BLaER1 treated with 17β-estradiol and CSF1 and Interleukin-3, amounts not matched to agents 10 nM and 100 nM (cell line): ENCODE results near the gene RNF187.

ENCODE experiments used
- H3K27ac ChIP-seq, 11 experiments: shearing (Covaris generic); formaldehyde crosslinking; 2 replicates each; pipeline ENCODE4 v1.8.1; 2022
- H3K27me3 ChIP-seq, 11 experiments: shearing (Covaris generic); formaldehyde crosslinking; 2 replicates each; pipeline ENCODE4 v1.8.1; 2022
- H3K36me3 ChIP-seq, 11 experiments: shearing (Covaris generic); formaldehyde crosslinking; 2 replicates each; pipeline ENCODE4 v1.8.1; 2022
- H3K4me1 ChIP-seq, 10 experiments: shearing (Covaris generic); formaldehyde crosslinking; 2 replicates each; pipeline ENCODE4 v1.8.1; 2022
- H3K4me2 ChIP-seq, 11 experiments: shearing (Covaris generic); formaldehyde crosslinking; 2 replicates each; pipeline ENCODE4 v1.8.1; 2022
- H3K4me3 ChIP-seq, 10 experiments: shearing (Covaris generic); formaldehyde crosslinking; 2 replicates each; pipeline ENCODE4 v1.8.1; 2022
- H3K9ac ChIP-seq, 11 experiments: shearing (Covaris generic); formaldehyde crosslinking; 2 replicates each; pipeline ENCODE4 v1.8.1; 2022
- H3K9me3 ChIP-seq, 11 experiments: shearing (Covaris generic); formaldehyde crosslinking; replicated peaks in 1 of 11; 2 replicates each; pipeline ENCODE4 v1.8.1; 2022
- H4K20me1 ChIP-seq, 11 experiments: shearing (Covaris generic); formaldehyde crosslinking; 2 replicates each; pipeline ENCODE4 v1.8.1; 2022
- Cebpa-rat ChIP-seq, 11 experiments: shearing (Covaris generic); IDR thresholded peaks; 2 replicates each; pipeline ENCODE4 v1.8.1; 2022

Gene RNF187

GRCh38 chr1:228488818-228489674, 1.9 kb downstream of the RNF187 start:
- H3K4me2 ChIP-seq: peak overlapping the region; percentile 94 to 100 (median 97)
- H3K27me3 ChIP-seq: no peaks in the 10 kb centered on the region
- peak overlapping the region in 6 of 11 experiments; percentile 93 to 98 (median 98); a peak in 9 of 22 replicates for H3K27ac ChIP-seq
- peaks cover 35 to 56% (median 44%) of the 10 kb centered on the region in 10 experiments for H3K4me1 ChIP-seq
- TF ChIP-seq Cebpa-rat (IDR thresholded peaks at IDR 0.05): no peak
- peak overlapping the region; percentile 90 to 96 (median 95) for H3K9ac ChIP-seq
- H3K9me3 ChIP-seq: no peaks in the 10 kb centered on the region
- H3K36me3 ChIP-seq: peaks cover 49 to 54% (median 50%) of the 10 kb centered on the region in 11 experiments
- peak overlapping the region; percentile 84 to 97 (median 91); a peak in 17 of 20 replicates for H3K4me3 ChIP-seq
- H4K20me1 ChIP-seq: peaks cover 15 to 61% (median 44%) of the 10 kb centered on the region in 11 experiments; a peak in 20 of 22 replicates

- Histone ChIP-seq H3K4me3 (0 out of 20 replicates have a peak overlapping the region, but pooled peaks of 1 of the 10 experiments have one; percentile 96), H3K4me1 (peaks cover 35 to 42% (median 38%) of the 10 kb centered on the region in 10 experiments), H3K9me3 (no peaks in the 10 kb centered on the region), H3K4me2 (peak overlapping the region; percentile 94 to 100 (median 97); a peak in 20 of 22 replicates), H3K27ac (peak overlapping the region in 4 of 11 experiments; percentile 22 to 59 (median 45); a peak in 5 of 22 replicates), H4K20me1 (peaks cover 15 to 65% (median 56%) of the 10 kb centered on the region in 11 experiments; a peak in 20 of 22 replicates), H3K9ac (peak overlapping the region in 10 of 11 experiments; percentile 18 to 96 (median 93); a peak in 12 of 22 replicates), H3K27me3 (no peaks in the 10 kb centered on the region), H3K36me3 (peaks cover 62 to 68% (median 63%) of the 10 kb centered on the region in 11 experiments)
- no peak for TF ChIP-seq Cebpa-rat (IDR thresholded peaks at IDR 0.05)
Observed at GRCh38 chr1:228490120-228491078, 3.2 kb downstream of the RNF187 start.

DNA sequence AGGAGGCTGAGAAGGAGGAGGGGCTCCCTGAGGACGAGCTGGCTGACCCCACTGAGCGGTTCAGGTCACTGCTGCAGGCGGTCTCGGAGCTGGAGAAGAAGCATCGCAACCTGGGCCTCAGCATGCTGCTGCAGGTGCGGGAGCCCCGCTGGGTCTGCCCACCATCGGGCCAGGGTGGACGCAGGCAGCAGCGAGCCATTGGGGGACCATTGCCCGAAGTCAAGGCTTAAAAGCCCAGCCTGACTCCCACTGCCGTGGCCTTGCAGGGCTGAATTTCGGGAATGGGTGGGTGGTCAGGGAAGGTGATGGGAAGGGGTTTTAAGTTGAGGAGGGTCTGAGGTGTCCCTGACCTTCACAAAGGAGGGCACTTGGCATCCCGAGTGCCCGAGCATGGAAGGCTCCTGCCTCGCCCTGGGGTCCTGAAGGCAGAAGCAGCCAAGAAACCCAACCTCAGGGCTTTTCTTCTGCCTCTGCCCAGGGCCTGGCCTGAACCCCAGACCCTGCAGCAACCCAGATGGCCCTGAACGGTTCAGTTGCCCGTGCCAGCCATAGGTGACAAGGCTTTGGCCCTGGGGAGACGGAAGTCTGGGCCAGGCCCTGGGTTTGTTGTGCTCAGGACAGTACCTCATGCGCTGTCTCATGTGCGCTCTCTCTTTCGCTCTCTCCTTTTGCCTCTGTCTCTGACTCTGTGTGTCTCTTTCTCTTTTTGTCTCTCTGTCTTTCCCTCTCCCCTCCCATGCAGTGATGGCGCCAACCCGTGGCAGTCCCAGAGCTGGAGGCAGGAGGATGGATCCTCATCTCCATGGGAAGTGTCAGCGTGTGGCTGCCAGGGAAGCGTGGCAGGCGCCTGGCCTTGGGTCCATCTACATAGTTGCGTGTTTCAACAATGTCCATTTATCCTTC, 6.2 kb downstream of the RNF187 start:
- Histone ChIP-seq H4K20me1 (peaks cover 12 to 91% (median 54%) of the 10 kb centered on the region in 11 experiments; a peak in 20 of 22 replicates), H3K4me2 (no peak overlapping the region), H3K9ac (no peak overlapping the region), H3K36me3 (peaks cover 83 to 94% (median 88%) of the 10 kb centered on the region in 11 experiments), H3K4me1 (peaks cover 26 to 30% (median 26%) of the 10 kb centered on the region in 10 experiments), H3K27ac (no peak overlapping the region), H3K4me3 (no peak overlapping the region), H3K9me3 (no peaks in the 10 kb centered on the region), H3K27me3 (no peaks in the 10 kb centered on the region)
- no peak for TF ChIP-seq Cebpa-rat (IDR thresholded peaks at IDR 0.05)

DNA sequence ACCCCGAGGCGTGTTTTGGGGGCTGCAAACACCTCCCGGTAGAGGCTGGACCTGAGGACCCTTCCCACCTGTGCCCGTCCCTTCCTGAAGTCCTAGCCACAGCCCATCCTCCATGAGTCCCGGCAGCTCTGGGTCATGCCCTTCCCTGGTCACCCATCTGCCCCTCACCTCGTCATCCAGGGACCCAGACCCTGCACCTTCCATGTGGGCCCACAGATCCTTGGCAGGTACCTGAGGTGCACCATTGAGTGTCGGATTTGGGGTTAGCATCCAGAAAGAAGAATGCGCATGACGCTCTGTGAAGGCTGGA, 6.8 kb downstream of the RNF187 start:
- Histone ChIP-seq H3K4me1 (peaks cover 20 to 28% (median 22%) of the 10 kb centered on the region in 10 experiments), H3K4me2 (no peak overlapping the region), H3K9me3 (no peaks in the 10 kb centered on the region), H3K27ac (no peak overlapping the region), H3K4me3 (no peak overlapping the region), H3K9ac (no peak overlapping the region), H3K27me3 (no peaks in the 10 kb centered on the region), H3K36me3 (peaks cover 83 to 93% (median 87%) of the 10 kb centered on the region in 11 experiments), H4K20me1 (peaks cover 6 to 87% (median 54%) of the 10 kb centered on the region in 11 experiments; a peak in 19 of 22 replicates)
- TF ChIP-seq Cebpa-rat (IDR thresholded peaks at IDR 0.05): no peak

GRCh38 chr1:228494391-228494790, 7.2 kb downstream of the RNF187 start:
- Histone ChIP-seq H3K27me3 (no peaks in the 10 kb centered on the region), H4K20me1 (peaks cover 6 to 85% (median 54%) of the 10 kb centered on the region in 11 experiments; a peak in 19 of 22 replicates), H3K4me1 (peaks cover 16 to 28% (median 21%) of the 10 kb centered on the region in 10 experiments), H3K36me3 (peaks cover 80 to 89% (median 84%) of the 10 kb centered on the region in 11 experiments), H3K27ac (no peak overlapping the region), H3K4me2 (no peak overlapping the region), H3K9ac (no peak overlapping the region), H3K9me3 (no peaks in the 10 kb centered on the region), H3K4me3 (no peak overlapping the region)
- no peak for TF ChIP-seq Cebpa-rat (IDR thresholded peaks at IDR 0.05)

DNA sequence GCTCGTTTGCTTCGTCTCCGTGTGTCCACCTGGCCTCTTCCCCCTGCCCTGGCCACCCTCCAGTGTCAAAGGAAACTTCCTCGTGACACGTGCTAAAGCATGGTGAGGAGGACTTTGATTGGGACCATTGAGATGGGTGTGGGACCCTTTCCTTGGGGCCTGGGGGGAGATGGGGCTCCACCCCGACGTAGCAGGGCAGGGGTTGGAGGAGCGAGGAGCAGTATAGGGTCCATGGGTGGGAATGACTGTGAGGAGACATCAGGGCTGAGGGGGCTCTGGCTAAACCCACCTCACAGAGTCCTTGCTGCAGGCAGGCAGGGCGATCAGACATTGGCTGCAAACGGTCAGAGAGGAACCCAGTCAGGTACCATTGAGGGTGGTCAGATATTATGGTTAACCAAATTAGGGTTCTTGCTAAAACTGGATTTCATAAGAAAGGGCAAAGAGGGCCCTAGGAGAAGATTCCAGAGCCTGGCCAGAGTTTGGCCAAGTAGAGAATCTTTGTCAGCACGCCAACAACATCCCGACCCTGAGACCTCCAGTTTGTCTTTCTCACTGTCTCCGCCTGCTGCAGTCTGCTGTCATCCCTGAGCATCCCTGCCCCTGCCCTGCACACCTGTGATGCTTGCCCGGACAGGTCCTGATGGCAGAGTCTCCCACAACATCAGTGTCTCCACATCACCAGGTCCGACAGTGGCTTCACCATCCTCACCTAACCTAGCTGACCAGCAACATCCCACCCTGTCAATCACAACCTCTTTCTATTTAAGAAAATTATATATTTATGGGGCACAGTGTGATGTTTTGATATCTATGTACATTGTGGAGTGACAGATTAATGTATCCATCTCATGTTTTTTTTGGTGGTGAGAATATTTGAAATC, 8.0 kb downstream of the RNF187 start:
- H3K27me3 ChIP-seq: no peaks in the 10 kb centered on the region
- no peak overlapping the region for H3K4me2 ChIP-seq
- TF ChIP-seq Cebpa-rat (IDR thresholded peaks at IDR 0.05): no peak
- peaks cover 14 to 28% (median 21%) of the 10 kb centered on the region in 10 experiments for H3K4me1 ChIP-seq
- H3K36me3 ChIP-seq: peaks cover 71 to 81% (median 76%) of the 10 kb centered on the region in 11 experiments
- H3K4me3 ChIP-seq: no peak overlapping the region
- H3K9ac ChIP-seq: no peak overlapping the region
- H4K20me1 ChIP-seq: peaks cover 3 to 85% (median 46%) of the 10 kb centered on the region in 11 experiments; a peak in 19 of 22 replicates
- H3K27ac ChIP-seq: no peak overlapping the region
- H3K9me3 ChIP-seq: no peaks in the 10 kb centered on the region

GRCh38 chr1:228496084-228496483, 8.9 kb downstream of the RNF187 start:
- Histone ChIP-seq H3K4me3 (no peak overlapping the region), H4K20me1 (peaks cover 0 to 82% (median 37%) of the 10 kb centered on the region in 11 experiments; a peak in 18 of 22 replicates), H3K27ac (no peak overlapping the region), H3K4me1 (peaks cover 14 to 26% (median 22%) of the 10 kb centered on the region in 10 experiments), H3K4me2 (no peak overlapping the region), H3K27me3 (no peaks in the 10 kb centered on the region), H3K36me3 (peaks cover 63 to 72% (median 67%) of the 10 kb centered on the region in 11 experiments), H3K9me3 (no peaks in the 10 kb centered on the region), H3K9ac (no peak overlapping the region)
- no peak for TF ChIP-seq Cebpa-rat (IDR thresholded peaks at IDR 0.05)
